CD4-positive, CD25-positive, alpha-beta regulatory T cell (primary cell): ENCODE measurements around the gene SPPL3. TPM values are rescaled to one million over a fixed set of nuclear protein-coding genes. Genes with fewer than 3 reads are reported as not detected.
"Not testable (repeated sequence)": the region's sequence is repeated elsewhere in the genome, so short reads cannot be mapped to it uniquely, and the experiment has no call there.

ENCODE experiments used
- ATAC-seq, 2 donors: fragments of 150-1000 bp; cut with Tn5 transposase; one replicate each; pipeline ENCODE4 v1.10.0; 2021; ENCODE audit warnings: low read depth in 2 of 2, moderate number of reproducible peaks in 2 of 2, moderate library complexity in 1 of 2
- DNase-seq, 3 donors: peaks; one replicate each; pipeline versions ENCODE4 v3.0.0 to v3.0.0-alpha.2; 2012 to 2022; ENCODE audit warnings: mixed read lengths in 1 of 3
- H3K27ac ChIP-seq: one replicate; pipeline ENCODE4 v1.7.0; 2013; ENCODE audit warnings: mild to moderate bottlenecking, low read length; ENCODE audit not compliant: insufficient read depth, poor library complexity, severe bottlenecking
- H3K27me3 ChIP-seq: one replicate; pipeline ENCODE4 v1.7.0; 2013; ENCODE audit warnings: low read length; ENCODE audit not compliant: control insufficient read depth, insufficient read depth
- H3K36me3 ChIP-seq: one replicate; pipeline ENCODE4 v1.7.0; 2013; ENCODE audit warnings: mild to moderate bottlenecking, low read length, moderate library complexity; ENCODE audit not compliant: control insufficient read depth, insufficient read depth
- H3K4me1 ChIP-seq: 2 replicates; pipeline ENCODE4 v1.7.0; 2013; ENCODE audit warnings: mild to moderate bottlenecking, low read length; ENCODE audit not compliant: insufficient read depth, control insufficient read depth, poor library complexity, severe bottlenecking
- H3K4me3 ChIP-seq: one replicate; pipeline ENCODE4 v1.7.0; 2013; ENCODE audit warnings: low read depth, mild to moderate bottlenecking, low read length, moderate library complexity
- H3K9me3 ChIP-seq, 2 experiments: 1 replicate in 1 of 2; 2 replicates in 1 of 2; pipeline ENCODE4 v1.7.0; 2013; ENCODE audit warnings: low read length in 2 of 2, mild to moderate bottlenecking in 1 of 2, moderate library complexity in 1 of 2; ENCODE audit not compliant: control insufficient read depth in 2 of 2
- H3K27ac Mint-ChIP-seq, 3 donors: one replicate each; pipeline ENCODE4 v1.8.0; 2020 to 2022; ENCODE audit warnings: mild to moderate bottlenecking in 3 of 3, mixed read lengths in 3 of 3, moderate library complexity in 2 of 3
- H3K27me3 Mint-ChIP-seq: one replicate; pipeline ENCODE4 v1.8.0; 2022; ENCODE audit warnings: mild to moderate bottlenecking, mixed read lengths
- H3K36me3 Mint-ChIP-seq: one replicate; pipeline ENCODE4 v1.8.0; 2020; ENCODE audit warnings: mixed read lengths
- H3K4me1 Mint-ChIP-seq, 4 donors: one replicate each; pipeline ENCODE4 v1.8.0; 2020 to 2022; ENCODE audit warnings: mixed read lengths in 4 of 4, mild to moderate bottlenecking in 1 of 4
- H3K4me3 Mint-ChIP-seq, 4 donors: one replicate each; pipeline ENCODE4 v1.8.0; 2020 to 2022; ENCODE audit warnings: mild to moderate bottlenecking in 4 of 4, mixed read lengths in 4 of 4, moderate library complexity in 3 of 4
- H3K9me3 Mint-ChIP-seq, 7 donors: one replicate each; pipeline ENCODE4 v1.8.0; 2020 to 2022; ENCODE audit warnings: mixed read lengths in 7 of 7, mild to moderate bottlenecking in 3 of 7, moderate library complexity in 2 of 7
- polyA plus RNA-seq, 4 donors: library from polyadenylated mRNA; unstranded; fragments of 300-500 nt; fragmentation: Illumina TruSeq; gene quantifications; one replicate each; pipeline ENCODE4 v1.2.3, GENCODE V29; 2021
- total RNA-seq: library from RNA; stranded (reverse); gene quantifications from one replicate; pipeline ENCODE4 v1.2.3, GENCODE V29; 2022

The SPPL3 gene
- total and polyA plus RNA-seq, 5 donors from 2014 or later, result 15.5 to 46.7 (median 24.0) TPM

DNA sequence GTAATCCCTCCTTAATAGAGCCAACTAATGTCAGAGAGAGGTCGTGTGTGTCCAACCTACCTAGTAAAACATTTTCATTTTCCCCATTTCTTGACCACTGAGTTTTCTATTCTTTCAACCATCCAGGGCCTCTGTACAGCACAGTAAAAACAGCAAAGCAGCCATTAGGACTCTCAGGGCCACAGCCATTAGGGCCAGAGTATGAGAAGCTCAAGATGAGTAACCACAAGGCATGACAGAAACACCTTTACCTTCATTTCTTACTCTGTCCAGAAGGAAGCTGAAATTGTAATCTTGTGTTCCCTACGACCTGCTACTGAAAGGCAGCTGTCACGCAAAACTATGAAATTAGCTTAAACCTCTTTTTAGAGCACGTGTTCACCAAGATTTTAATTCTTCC, 2.3 kb downstream of the SPPL3 start:
- no peak for DNase-seq
- Mint-ChIP-seq H3K27me3 (no peaks in the 10 kb centered on the region), H3K4me1 (peaks cover 29 to 56% (median 35%) of the 10 kb centered on the region in 4 donors), H3K36me3 (peaks cover 10% of the 10 kb centered on the region), H3K4me3 (peak overlapping the region; percentile 97 to 100 (median 100)), H3K9me3 (no peaks in the 10 kb centered on the region), H3K27ac (peak overlapping the region in 2 of 3 donors; percentile 2 to 60)
- peaks cover 23% of the 10 kb centered on the region for H3K4me1 ChIP-seq
- no peaks in the 10 kb centered on the region for H3K9me3 ChIP-seq
- no peaks in the 10 kb centered on the region for H3K27me3 ChIP-seq
- H3K36me3 ChIP-seq, result no peaks in the 10 kb centered on the region
- peak overlapping the region; percentile 82 for H3K4me3 ChIP-seq
- H3K27ac ChIP-seq, result peak overlapping the region; percentile 36
- no peak for ATAC-seq

DNA sequence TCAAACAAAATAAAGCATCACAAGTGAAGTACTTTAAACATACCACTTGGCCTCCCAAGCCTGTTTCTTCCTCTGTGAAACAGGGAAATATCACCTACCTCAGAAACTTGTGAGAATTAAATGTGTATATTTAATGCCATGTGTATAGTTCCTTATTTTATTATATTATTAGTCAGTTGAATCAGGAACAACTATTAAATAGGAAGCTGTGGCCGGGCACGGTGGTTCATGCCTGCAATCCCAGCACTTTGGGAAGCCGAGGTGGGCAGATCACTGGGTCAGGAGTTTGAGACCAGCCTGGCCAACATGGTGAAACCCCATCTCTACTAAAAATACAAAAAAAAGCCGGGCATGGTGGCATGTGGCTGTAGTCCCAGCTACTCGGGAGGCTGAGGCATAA, 3.1 kb downstream of the SPPL3 start:
- Mint-ChIP-seq H3K4me3 (peak overlapping the region in 1 of 4 donors; percentile 35), H3K4me1 (peaks cover 32 to 61% (median 39%) of the 10 kb centered on the region in 4 donors)
- DNase-seq, H3K36me3 ChIP-seq, H3K27me3 ChIP-seq, H3K9me3 ChIP-seq, ATAC-seq, H3K27ac Mint-ChIP-seq, H3K27ac ChIP-seq, H3K27me3 Mint-ChIP-seq, H3K9me3 Mint-ChIP-seq, H3K36me3 Mint-ChIP-seq, H3K4me3 ChIP-seq: not testable (repeated sequence)
- peaks cover 23% of the 10 kb centered on the region for H3K4me1 ChIP-seq

DNA sequence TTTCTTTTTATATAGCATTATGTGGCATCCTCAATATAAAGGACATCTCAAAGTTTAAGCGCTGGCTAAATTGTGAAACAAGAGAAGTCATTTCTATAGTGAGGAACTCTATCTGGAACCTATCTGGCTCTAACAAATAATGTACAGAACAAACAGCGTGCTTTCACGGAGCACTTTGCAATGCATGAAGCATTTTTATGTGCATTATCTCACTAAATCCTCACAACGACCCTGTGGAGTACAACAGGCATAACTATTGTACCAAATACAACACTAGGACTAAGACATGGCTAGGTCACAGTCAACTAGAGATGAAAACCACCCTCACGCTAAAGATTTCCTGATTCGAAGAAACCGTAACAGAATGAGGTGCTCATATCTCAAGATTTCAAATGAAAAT, 8.6 kb downstream of the SPPL3 start:
- H3K27me3 ChIP-seq, result no peaks in the 10 kb centered on the region
- H3K27ac ChIP-seq, result no peak overlapping the region
- H3K36me3 ChIP-seq, result peaks cover 7% of the 10 kb centered on the region
- no peaks in the 10 kb centered on the region for H3K27me3 Mint-ChIP-seq
- DNase-seq (no peak), ATAC-seq (no peak)
- H3K4me1 ChIP-seq, result peaks cover 7% of the 10 kb centered on the region
- peaks cover 10% of the 10 kb centered on the region for H3K36me3 Mint-ChIP-seq
- no peak overlapping the region for H3K4me3 ChIP-seq
- no peaks in the 10 kb centered on the region for H3K9me3 Mint-ChIP-seq
- peaks cover 35 to 75% (median 46%) of the 10 kb centered on the region in 4 donors for H3K4me1 Mint-ChIP-seq
- no peak overlapping the region for H3K4me3 Mint-ChIP-seq
- no peaks in the 10 kb centered on the region for H3K9me3 ChIP-seq
- H3K27ac Mint-ChIP-seq, result no peak overlapping the region

- H3K27ac Mint-ChIP-seq, result peak overlapping the region in 2 of 3 donors; percentile 28 to 57
- Histone ChIP-seq H3K9me3 (no peaks in the 10 kb centered on the region), H3K27ac (no peak overlapping the region), H3K4me3 (no peak overlapping the region), H3K36me3 (peaks cover 7% of the 10 kb centered on the region), H3K4me1 (peaks cover 12% of the 10 kb centered on the region), H3K27me3 (no peaks in the 10 kb centered on the region)
- H3K9me3 Mint-ChIP-seq, result no peaks in the 10 kb centered on the region
- DNase-seq (no peak), ATAC-seq (no peak)
- peaks cover 27 to 72% (median 45%) of the 10 kb centered on the region in 4 donors for H3K4me1 Mint-ChIP-seq
- peak overlapping the region in 1 of 4 donors; percentile 3 for H3K4me3 Mint-ChIP-seq
- H3K36me3 Mint-ChIP-seq, result peaks cover 6% of the 10 kb centered on the region
- H3K27me3 Mint-ChIP-seq, result no peaks in the 10 kb centered on the region
Observed at GRCh38 chr12:120892265-120892664, 11.9 kb downstream of the SPPL3 start.

- ATAC-seq (no peak), DNase-seq (no peak)
- H3K27me3 ChIP-seq, result no peaks in the 10 kb centered on the region
- H3K27ac Mint-ChIP-seq, result peak overlapping the region in 2 of 3 donors; percentile 69 to 71
- no peak overlapping the region for H3K4me3 Mint-ChIP-seq
- H3K36me3 Mint-ChIP-seq, result peaks cover 6% of the 10 kb centered on the region
- H3K9me3 Mint-ChIP-seq, result no peaks in the 10 kb centered on the region
- no peaks in the 10 kb centered on the region for H3K27me3 Mint-ChIP-seq
- H3K36me3 ChIP-seq, result peaks cover 7% of the 10 kb centered on the region
- H3K4me1 Mint-ChIP-seq, result peaks cover 31 to 75% (median 50%) of the 10 kb centered on the region in 4 donors
- no peak overlapping the region for H3K27ac ChIP-seq
- H3K4me1 ChIP-seq, result peaks cover 23% of the 10 kb centered on the region
- H3K9me3 ChIP-seq, result no peaks in the 10 kb centered on the region
- H3K4me3 ChIP-seq, result no peak overlapping the region
Observed at GRCh38 chr12:120890963-120891362, 13.2 kb downstream of the SPPL3 start.

DNA sequence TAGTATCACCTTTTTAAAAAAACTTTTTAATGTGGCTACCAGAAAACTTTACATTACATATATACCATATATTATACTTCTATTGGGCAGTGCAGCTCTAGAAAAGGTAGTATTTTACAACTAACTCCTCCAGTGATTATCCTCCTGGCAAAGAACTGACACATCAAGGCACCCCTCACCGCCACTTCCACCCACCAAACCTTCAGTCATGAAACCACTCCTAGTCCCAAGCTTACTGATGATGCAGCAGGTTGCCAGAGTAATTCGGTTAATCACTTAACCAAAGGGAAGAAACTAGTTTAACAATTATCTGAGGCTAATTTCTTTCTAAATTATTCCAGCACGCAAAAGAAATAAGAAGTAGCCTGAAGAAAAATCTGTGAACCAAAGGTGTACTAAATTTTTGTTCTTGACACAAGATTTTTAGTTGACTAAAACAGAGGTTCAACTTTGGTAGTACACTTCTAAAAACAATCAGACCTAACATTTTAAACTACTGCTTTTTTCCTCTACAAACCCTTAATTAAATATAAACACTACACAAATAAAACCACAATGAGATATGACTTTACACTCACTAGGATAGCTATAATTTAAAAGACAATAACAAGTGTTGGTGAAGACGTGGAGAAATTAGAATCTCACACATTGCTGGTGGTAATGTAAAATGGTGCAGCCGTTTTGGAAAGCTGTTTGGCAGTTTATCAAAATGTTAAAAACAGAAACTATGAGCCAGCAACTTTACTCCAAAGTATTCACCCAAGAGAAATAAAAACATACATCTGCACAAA, 16.7 kb downstream of the SPPL3 start:
- DNase-seq (no peak), ATAC-seq (no peak)
- H3K27me3 Mint-ChIP-seq, result no peaks in the 10 kb centered on the region
- no peak overlapping the region for H3K4me3 ChIP-seq
- H3K27ac Mint-ChIP-seq, result peak overlapping the region in 1 of 3 donors; percentile 15
- no peak overlapping the region for H3K27ac ChIP-seq
- no peaks in the 10 kb centered on the region for H3K9me3 Mint-ChIP-seq
- peak overlapping the region in 1 of 4 donors; percentile 13 for H3K4me3 Mint-ChIP-seq
- H3K4me1 ChIP-seq, result peaks cover 26% of the 10 kb centered on the region
- H3K9me3 ChIP-seq, result no peaks in the 10 kb centered on the region
- no peaks in the 10 kb centered on the region for H3K36me3 ChIP-seq
- peaks cover 36 to 77% (median 56%) of the 10 kb centered on the region in 4 donors for H3K4me1 Mint-ChIP-seq
- H3K27me3 ChIP-seq, result no peaks in the 10 kb centered on the region
- H3K36me3 Mint-ChIP-seq, result no peaks in the 10 kb centered on the region

GRCh38 chr12:120886199-120887018, 17.7 kb downstream of the SPPL3 start:
- no peaks in the 10 kb centered on the region for H3K36me3 ChIP-seq
- Mint-ChIP-seq H3K4me1 (peaks cover 39 to 79% (median 58%) of the 10 kb centered on the region in 4 donors), H3K36me3 (no peaks in the 10 kb centered on the region), H3K27me3 (no peaks in the 10 kb centered on the region), H3K4me3 (peak overlapping the region in 3 of 4 donors; percentile 4 to 51 (median 9)), H3K9me3 (no peaks in the 10 kb centered on the region), H3K27ac (peak overlapping the region; percentile 4 to 47 (median 16))
- H3K9me3 ChIP-seq, result no peaks in the 10 kb centered on the region
- H3K27ac ChIP-seq, result no peak overlapping the region
- no peaks in the 10 kb centered on the region for H3K27me3 ChIP-seq
- ATAC-seq (peak; percentile 77 to 84), DNase-seq (peak in 2 of 3 donors; percentile 23 to 59)
- H3K4me3 ChIP-seq, result peak overlapping the region; percentile 35
- peaks cover 19% of the 10 kb centered on the region for H3K4me1 ChIP-seq
